Cerebellar cortex (tissue), 1 donor: ENCODE results near the gene FAM13C.
A peak's percentile ranks its signal among the peaks of the same experiment; 100 is the strongest.

ENCODE experiments used
- DNase-seq: peaks from one replicate; pipeline ENCODE4 v3.0.0-alpha.2; 2015; ENCODE audit warnings: low spot score

Gene FAM13C

GRCh38 chr10:59315465-59315864, 46.9 kb downstream of the FAM13C start:
- DNase-seq: no peak

- no peak for DNase-seq
These were observed 48.1 kb downstream of the FAM13C start for GRCh38 chr10:59314268-59314667.

GRCh38 chr10:59312247-59312646, 50.1 kb downstream of the FAM13C start:
- DNase-seq: no peak

- DNase-seq: no peak
These were observed 51.3 kb downstream of the FAM13C start for GRCh38 chr10:59311025-59311424.

GRCh38 chr10:59310324-59310914, 51.9 kb downstream of the FAM13C start:
- DNase-seq: no peak

- DNase-seq: no peak
These were observed 57.7 kb downstream of the FAM13C start for GRCh38 chr10:59304521-59305097.

GRCh38 chr10:59303018-59303417, 59.3 kb downstream of the FAM13C start:
- no peak for DNase-seq

GRCh38 chr10:59302381-59302780, 60.0 kb downstream of the FAM13C start:
- no peak for DNase-seq

GRCh38 chr10:59301067-59301754, 61.1 kb downstream of the FAM13C start:
- no peak for DNase-seq

- DNase-seq: no peak
These were observed 62.0 kb downstream of the FAM13C start for GRCh38 chr10:59300386-59300785.

- peak; percentile 56 for DNase-seq
These were observed 62.4 kb downstream of the FAM13C start for GRCh38 chr10:59299933-59300332.

GRCh38 chr10:59290448-59290847, 71.9 kb downstream of the FAM13C start:
- no peak for DNase-seq

GRCh38 chr10:59289853-59290252, 72.5 kb downstream of the FAM13C start:
- no peak for DNase-seq

- no peak for DNase-seq
These were observed 74.6 kb downstream of the FAM13C start for GRCh38 chr10:59287587-59288255.

- no peak for DNase-seq
These were observed 76.5 kb downstream of the FAM13C start for GRCh38 chr10:59285848-59286247.

GRCh38 chr10:59285073-59285472, 77.3 kb downstream of the FAM13C start:
- no peak for DNase-seq

GRCh38 chr10:59284118-59284975, 78.0 kb downstream of the FAM13C start:
- no peak for DNase-seq

- DNase-seq: no peak
These were observed 78.8 kb downstream of the FAM13C start for GRCh38 chr10:59283456-59284091.

GRCh38 chr10:59281861-59282260, 80.5 kb downstream of the FAM13C start:
- DNase-seq: no peak

GRCh38 chr10:59279991-59280505, 82.3 kb downstream of the FAM13C start:
- no peak for DNase-seq

- no peak for DNase-seq
These were observed 82.9 kb downstream of the FAM13C start for GRCh38 chr10:59279476-59279875.
